Activated naive CD8-positive, alpha-beta T cell (primary cell): ENCODE data around the gene TMEM115.

ENCODE experiments used
- H3K27ac Mint-ChIP-seq: one replicate; pipeline ENCODE4 v1.8.0; 2021; ENCODE audit warnings: mixed read lengths
- H3K27me3 Mint-ChIP-seq: one replicate; pipeline ENCODE4 v1.8.0; 2021; ENCODE audit warnings: mixed read lengths
- H3K36me3 Mint-ChIP-seq: one replicate; pipeline ENCODE4 v1.8.0; 2021; ENCODE audit warnings: mixed read lengths
- H3K4me1 Mint-ChIP-seq: one replicate; pipeline ENCODE4 v1.8.0; 2021; ENCODE audit warnings: low read depth, mixed read lengths
- H3K4me3 Mint-ChIP-seq: one replicate; pipeline ENCODE4 v1.8.0; 2021; ENCODE audit warnings: mild to moderate bottlenecking, mixed read lengths
- H3K9me3 Mint-ChIP-seq: one replicate; pipeline ENCODE4 v1.8.0; 2021; ENCODE audit warnings: low read depth, mixed read lengths

Gene TMEM115

GRCh38 chr3:50365842-50366220 is 6.5 kb upstream of the TMEM115 start:
- H3K4me3 Mint-ChIP-seq, result peak overlapping the region; percentile 84
- H3K27me3 Mint-ChIP-seq, result no peaks in the 10 kb centered on the region
- no peaks in the 10 kb centered on the region for H3K9me3 Mint-ChIP-seq
- peaks cover 19% of the 10 kb centered on the region for H3K4me1 Mint-ChIP-seq
- peak overlapping the region; percentile 70 for H3K27ac Mint-ChIP-seq
- H3K36me3 Mint-ChIP-seq, result no peaks in the 10 kb centered on the region

GRCh38 chr3:50365080-50365841 is 5.9 kb upstream of the TMEM115 start:
- Mint-ChIP-seq H3K4me1 (peaks cover 19% of the 10 kb centered on the region), H3K4me3 (peak overlapping the region; percentile 84), H3K9me3 (no peaks in the 10 kb centered on the region), H3K36me3 (no peaks in the 10 kb centered on the region), H3K27me3 (no peaks in the 10 kb centered on the region), H3K27ac (peak overlapping the region; percentile 70)

GRCh38 chr3:50364573-50365079 is 5.3 kb upstream of the TMEM115 start:
- Mint-ChIP-seq H3K27me3 (no peaks in the 10 kb centered on the region), H3K9me3 (no peaks in the 10 kb centered on the region), H3K36me3 (no peaks in the 10 kb centered on the region), H3K4me3 (peak overlapping the region; percentile 84), H3K4me1 (peaks cover 23% of the 10 kb centered on the region), H3K27ac (no peak overlapping the region)

- peaks cover 3% of the 10 kb centered on the region for H3K36me3 Mint-ChIP-seq
- H3K27ac Mint-ChIP-seq, result peak overlapping the region; percentile 91
- H3K4me3 Mint-ChIP-seq, result peak overlapping the region; percentile 95
- H3K4me1 Mint-ChIP-seq, result peaks cover 34% of the 10 kb centered on the region
- no peaks in the 10 kb centered on the region for H3K9me3 Mint-ChIP-seq
- no peaks in the 10 kb centered on the region for H3K27me3 Mint-ChIP-seq
Measured at GRCh38 chr3:50359760-50360110, 414 bp upstream of the TMEM115 start.

GRCh38 chr3:50358355-50358910 is 888 bp downstream of the TMEM115 start:
- H3K9me3 Mint-ChIP-seq, result no peaks in the 10 kb centered on the region
- peak overlapping the region; percentile 95 for H3K4me3 Mint-ChIP-seq
- no peaks in the 10 kb centered on the region for H3K27me3 Mint-ChIP-seq
- H3K4me1 Mint-ChIP-seq, result peaks cover 37% of the 10 kb centered on the region
- H3K27ac Mint-ChIP-seq, result peak overlapping the region; percentile 88
- peaks cover 3% of the 10 kb centered on the region for H3K36me3 Mint-ChIP-seq

- H3K27me3 Mint-ChIP-seq, result no peaks in the 10 kb centered on the region
- peaks cover 3% of the 10 kb centered on the region for H3K36me3 Mint-ChIP-seq
- peaks cover 39% of the 10 kb centered on the region for H3K4me1 Mint-ChIP-seq
- peak overlapping the region; percentile 95 for H3K4me3 Mint-ChIP-seq
- no peaks in the 10 kb centered on the region for H3K9me3 Mint-ChIP-seq
- peak overlapping the region; percentile 88 for H3K27ac Mint-ChIP-seq
Measured at GRCh38 chr3:50357481-50357880, 1.8 kb downstream of the TMEM115 start.

GRCh38 chr3:50356553-50356952 is 2.8 kb downstream of the TMEM115 start:
- Mint-ChIP-seq H3K4me1 (peaks cover 43% of the 10 kb centered on the region), H3K9me3 (no peaks in the 10 kb centered on the region), H3K36me3 (peaks cover 3% of the 10 kb centered on the region), H3K27me3 (no peaks in the 10 kb centered on the region), H3K4me3 (peak overlapping the region; percentile 95), H3K27ac (peak overlapping the region; percentile 54)

GRCh38 chr3:50355829-50356552 is 3.3 kb downstream of the TMEM115 start:
- Mint-ChIP-seq H3K9me3 (no peaks in the 10 kb centered on the region), H3K36me3 (peaks cover 3% of the 10 kb centered on the region), H3K4me1 (peaks cover 49% of the 10 kb centered on the region), H3K27me3 (no peaks in the 10 kb centered on the region), H3K4me3 (peak overlapping the region; percentile 95), H3K27ac (peak overlapping the region; percentile 54)

GRCh38 chr3:50354850-50355249 is 4.5 kb downstream of the TMEM115 start:
- H3K4me1 Mint-ChIP-seq, result peaks cover 55% of the 10 kb centered on the region
- no peaks in the 10 kb centered on the region for H3K9me3 Mint-ChIP-seq
- no peak overlapping the region for H3K27ac Mint-ChIP-seq
- no peaks in the 10 kb centered on the region for H3K27me3 Mint-ChIP-seq
- no peak overlapping the region for H3K4me3 Mint-ChIP-seq
- H3K36me3 Mint-ChIP-seq, result peaks cover 3% of the 10 kb centered on the region

GRCh38 chr3:50354186-50354764 is 5.0 kb downstream of the TMEM115 start:
- Mint-ChIP-seq H3K4me3 (no peak overlapping the region), H3K27ac (peak overlapping the region; percentile 54), H3K27me3 (no peaks in the 10 kb centered on the region), H3K36me3 (peaks cover 3% of the 10 kb centered on the region), H3K4me1 (peaks cover 57% of the 10 kb centered on the region), H3K9me3 (no peaks in the 10 kb centered on the region)

GRCh38 chr3:50353245-50354004 is 5.9 kb downstream of the TMEM115 start:
- peaks cover 3% of the 10 kb centered on the region for H3K36me3 Mint-ChIP-seq
- peaks cover 63% of the 10 kb centered on the region for H3K4me1 Mint-ChIP-seq

GRCh38 chr3:50352781-50353180 is 6.5 kb downstream of the TMEM115 start:
- H3K27me3 Mint-ChIP-seq, result no peaks in the 10 kb centered on the region
- H3K36me3 Mint-ChIP-seq, result no peaks in the 10 kb centered on the region
- peak overlapping the region; percentile 23 for H3K4me3 Mint-ChIP-seq
- peaks cover 63% of the 10 kb centered on the region for H3K4me1 Mint-ChIP-seq
- H3K27ac Mint-ChIP-seq, result no peak overlapping the region
- H3K9me3 Mint-ChIP-seq, result no peaks in the 10 kb centered on the region

More at GRCh38 chr3:50353245-50354004, 5.9 kb downstream of the TMEM115 start:
- Mint-ChIP-seq H3K27me3 (no peaks in the 10 kb centered on the region), H3K9me3 (no peaks in the 10 kb centered on the region), H3K27ac (no peak overlapping the region), H3K4me3 (no peak overlapping the region)

GRCh38 chr3:50351323-50351697 is 8.0 kb downstream of the TMEM115 start:
- Mint-ChIP-seq H3K4me1 (peaks cover 60% of the 10 kb centered on the region), H3K9me3 (no peaks in the 10 kb centered on the region), H3K36me3 (no peaks in the 10 kb centered on the region), H3K27ac (peak overlapping the region; percentile 97), H3K4me3 (peak overlapping the region; percentile 98), H3K27me3 (no peaks in the 10 kb centered on the region)

GRCh38 chr3:50350527-50351322 is 8.6 kb downstream of the TMEM115 start, which contains the start of the genes CYB561D2 and NPRL2:
TSS of gene CYB561D2 (plus strand) at chr3:50350862. CDS start at chr3:50351434, 572 bp downstream.
TSS of gene NPRL2 (minus strand) at chr3:50350775. CDS start at chr3:50350652, 123 bp downstream.
- Mint-ChIP-seq H3K27me3 (no peaks in the 10 kb centered on the region), H3K4me1 (peaks cover 64% of the 10 kb centered on the region), H3K36me3 (no peaks in the 10 kb centered on the region), H3K4me3 (peak within 1 kb of the TSS; percentile 98), H3K9me3 (no peaks in the 10 kb centered on the region), H3K27ac (peak within 1 kb of the TSS; percentile 97)
